ENCODE measurements around the gene GET4. TPM values are rescaled to one million over a fixed set of nuclear protein-coding genes. Genes with fewer than 3 reads are reported as not detected.

The GET4 gene
- total RNA-seq, 1 donor from 2014 or later: 21.6 TPM

DNA sequence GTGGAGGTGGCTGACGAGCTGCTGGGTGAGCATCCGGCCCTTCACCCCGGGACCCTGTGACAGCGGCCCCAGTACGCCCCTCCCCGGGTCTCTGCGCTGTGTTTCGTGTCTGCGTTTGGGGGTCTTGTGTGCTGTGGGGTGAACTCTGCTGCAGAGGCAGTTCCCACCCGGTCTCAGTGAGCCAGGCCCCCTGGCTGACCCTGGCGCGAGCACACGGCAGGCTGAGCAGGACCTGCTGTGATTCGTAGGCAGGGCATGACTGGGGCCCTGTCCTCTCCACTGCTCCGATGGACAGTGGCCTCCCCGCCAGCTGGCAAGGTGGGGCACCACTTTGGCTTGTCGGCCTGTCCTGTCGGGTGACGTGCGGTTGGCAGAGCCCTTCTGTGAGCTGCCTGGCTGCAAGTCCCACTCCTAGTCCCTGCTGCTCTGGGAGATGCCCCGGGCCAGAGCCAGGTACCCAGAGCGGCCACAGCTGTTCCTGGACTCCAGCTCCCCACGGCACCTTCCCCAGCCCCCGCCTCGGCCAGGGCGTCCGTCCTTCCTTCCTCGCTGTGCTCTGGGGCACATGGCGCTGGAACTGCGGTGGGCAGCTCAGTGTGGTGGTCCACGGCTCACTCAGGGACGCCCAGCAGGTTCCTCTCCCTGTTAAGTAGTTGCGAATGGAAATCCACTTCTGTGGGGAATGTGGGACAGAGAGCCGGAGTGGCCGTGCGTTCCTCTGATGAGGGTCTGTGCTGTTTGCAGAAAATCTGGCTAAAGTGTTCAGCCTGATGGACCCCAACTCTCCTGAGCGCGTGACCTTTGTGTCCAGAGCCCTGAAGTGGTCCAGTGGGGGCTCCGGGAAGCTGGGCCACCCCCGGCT lies 10.5 kb downstream of the GET4 start:
- no peak for ATAC-seq

DNA sequence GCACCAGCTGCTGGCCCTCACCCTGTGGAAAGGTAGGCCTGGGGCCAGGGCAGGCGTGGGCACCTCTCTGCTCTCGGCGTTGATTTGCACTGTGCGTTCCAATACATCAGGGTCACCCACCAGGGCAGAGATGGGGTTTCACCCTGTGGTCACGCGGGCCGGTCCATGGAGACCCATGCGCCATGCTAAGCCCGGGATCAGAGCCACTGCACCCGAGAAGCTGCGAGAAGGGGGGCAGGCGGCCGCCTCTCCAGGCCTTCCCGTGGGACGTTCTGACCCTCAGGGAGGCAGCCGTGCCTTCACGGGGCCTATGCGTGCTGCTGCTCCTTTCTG lies 11.1 kb downstream of the GET4 start:
- no peak for ATAC-seq

GRCh38 chr7:888081-889024 lies 12.0 kb downstream of the GET4 start:
- no peak for ATAC-seq

GRCh38 chr7:889025-889390 lies 12.7 kb downstream of the GET4 start:
- ATAC-seq: no peak

DNA sequence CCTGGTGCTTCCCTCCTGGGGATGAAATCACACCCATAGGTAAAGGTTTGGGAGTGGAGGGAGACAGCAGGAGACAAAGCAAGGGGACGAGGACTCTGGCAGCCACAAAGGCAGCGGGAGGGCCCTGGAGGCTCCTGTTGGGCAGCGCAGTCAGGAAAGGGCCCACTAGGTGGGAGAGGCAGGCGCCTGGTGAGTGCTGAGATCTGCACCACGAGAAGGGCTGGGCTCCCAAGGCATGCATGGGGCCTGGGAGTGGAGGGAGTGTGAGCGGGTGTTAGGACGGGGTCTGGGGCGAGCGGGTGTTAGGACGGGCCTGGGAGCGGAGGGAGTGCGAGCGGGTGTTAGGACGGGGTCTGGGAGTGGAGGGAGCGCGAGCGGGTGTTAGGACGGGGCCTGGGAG lies 13.0 kb downstream of the GET4 start:
- no peak for ATAC-seq

DNA sequence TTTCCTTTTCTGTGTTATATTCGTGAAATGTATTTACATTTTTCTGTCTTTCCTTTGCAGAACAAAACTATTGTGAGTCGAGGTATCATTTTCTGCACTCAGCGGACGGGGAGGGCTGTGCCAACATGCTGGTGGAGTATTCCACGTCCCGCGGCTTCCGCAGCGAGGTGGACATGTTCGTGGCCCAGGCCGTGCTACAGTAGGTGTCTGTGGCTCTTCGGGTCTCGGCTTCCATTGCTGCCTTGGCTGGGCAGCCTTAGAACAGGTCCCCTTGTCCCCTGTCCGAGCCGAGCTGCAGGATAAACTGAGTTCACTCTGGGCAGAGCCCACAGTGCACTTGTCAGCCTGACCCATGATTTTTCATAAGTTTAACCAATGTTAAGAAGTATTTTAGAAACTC lies 14.5 kb downstream of the GET4 start:
- no peak for ATAC-seq

DNA sequence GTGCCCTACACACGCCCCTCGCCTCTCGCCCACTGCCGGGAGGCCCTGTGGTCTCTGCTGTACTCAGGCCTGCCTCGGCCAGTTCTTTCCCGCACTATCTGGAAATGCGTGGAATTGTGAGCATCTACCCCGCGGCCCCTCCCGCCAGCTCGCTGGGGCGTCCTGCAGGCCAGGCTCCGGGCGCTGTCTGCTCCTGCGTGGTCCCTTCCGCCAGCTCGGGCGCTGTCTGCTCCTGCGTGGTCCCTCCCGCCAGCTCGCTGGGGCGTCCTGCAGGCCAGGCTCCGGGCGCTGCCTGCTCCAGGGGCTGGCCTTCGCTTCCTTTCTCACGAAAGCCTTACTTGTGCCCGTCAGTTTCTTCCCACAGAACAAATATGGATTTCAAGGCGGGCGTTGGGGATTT lies 14.9 kb downstream of the GET4 start:
- ATAC-seq: no peak

- ATAC-seq: no peak
Observed at GRCh38 chr7:891805-892204, 15.5 kb downstream of the GET4 start.

DNA sequence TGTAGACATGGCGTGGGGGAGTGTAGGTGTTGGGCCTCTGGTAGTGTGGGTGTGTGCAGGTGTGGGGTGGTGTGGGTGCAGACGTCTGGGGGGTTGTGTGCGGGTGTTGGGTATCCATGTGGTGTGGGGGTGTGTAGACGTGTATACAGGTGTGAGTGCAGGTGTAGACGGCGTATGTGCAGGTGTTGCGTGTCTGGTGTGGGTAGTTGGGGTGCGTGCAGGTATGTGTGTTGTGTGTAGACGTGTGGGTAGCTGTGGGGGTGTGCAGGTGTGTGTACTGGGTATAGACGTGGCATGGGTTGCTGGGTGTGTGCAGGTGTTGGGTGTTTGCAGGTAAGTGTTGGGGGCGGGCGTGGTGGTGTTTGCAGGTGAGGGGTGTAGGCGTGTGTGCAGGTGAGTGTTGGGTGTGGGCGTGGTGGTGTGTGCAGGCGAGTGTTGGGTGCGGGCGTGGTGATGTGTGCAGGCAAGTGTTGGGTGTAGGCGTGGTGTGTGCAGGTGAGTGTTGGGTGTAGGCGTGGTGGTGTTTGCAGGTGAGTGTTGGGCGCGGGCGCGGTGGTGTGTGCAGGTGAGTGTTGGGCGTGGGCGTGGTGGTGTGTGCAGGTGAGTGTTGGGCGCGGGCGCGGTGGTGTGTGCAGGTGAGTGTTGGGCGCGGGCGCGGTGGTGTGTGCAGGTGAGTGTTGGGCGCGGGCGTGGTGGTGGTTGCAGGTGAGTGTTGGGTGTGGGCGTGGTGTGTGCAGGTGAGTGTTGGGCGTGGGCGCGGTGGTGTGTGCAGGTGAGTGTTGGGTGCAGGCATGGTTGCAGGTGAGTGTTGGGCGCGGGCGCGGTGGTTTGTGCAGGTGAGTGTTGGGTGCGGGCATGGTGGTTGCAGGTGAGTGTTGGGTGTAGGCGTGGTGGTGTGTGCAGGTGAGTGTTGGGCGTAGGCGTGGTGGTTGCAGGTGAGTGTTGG lies 16.6 kb downstream of the GET4 start:
- ATAC-seq: no peak

- no peak for ATAC-seq
Observed at GRCh38 chr7:893686-894085, 17.3 kb downstream of the GET4 start.

DNA sequence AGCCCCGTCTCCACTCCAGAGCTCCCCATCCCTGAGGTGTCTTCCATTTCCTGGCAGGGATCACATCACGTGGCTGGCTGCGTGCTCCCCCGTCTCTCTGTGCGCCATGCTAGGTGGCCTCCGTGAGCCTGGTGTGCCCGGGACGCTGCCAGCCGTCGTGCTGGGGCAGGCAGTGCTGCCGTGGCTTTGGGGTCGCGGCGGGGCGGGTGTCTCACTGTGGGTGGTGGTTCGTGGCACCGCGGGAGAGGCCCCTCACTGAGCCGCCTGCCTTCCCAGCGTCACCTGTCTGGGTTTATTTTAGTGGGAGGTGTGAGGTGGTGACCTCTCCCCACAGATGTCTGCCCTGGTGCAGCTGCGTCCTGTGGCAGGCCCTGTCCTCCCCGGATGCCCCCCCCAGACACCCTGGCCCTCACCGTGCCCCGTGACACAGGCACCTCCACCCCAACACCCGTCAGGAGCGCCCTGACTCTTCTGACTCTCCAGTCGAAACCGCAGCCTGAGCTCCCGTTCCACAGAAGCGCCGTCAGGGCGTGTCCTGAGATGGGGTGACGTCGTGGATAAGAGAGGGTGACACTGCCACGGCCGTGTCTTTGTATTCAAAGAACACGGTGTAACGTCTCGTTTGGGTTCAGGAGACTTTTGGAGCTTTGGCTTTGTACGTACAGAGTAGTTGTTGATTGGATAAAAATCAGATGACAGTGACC lies 18.0 kb downstream of the GET4 start:
- no peak for ATAC-seq

DNA sequence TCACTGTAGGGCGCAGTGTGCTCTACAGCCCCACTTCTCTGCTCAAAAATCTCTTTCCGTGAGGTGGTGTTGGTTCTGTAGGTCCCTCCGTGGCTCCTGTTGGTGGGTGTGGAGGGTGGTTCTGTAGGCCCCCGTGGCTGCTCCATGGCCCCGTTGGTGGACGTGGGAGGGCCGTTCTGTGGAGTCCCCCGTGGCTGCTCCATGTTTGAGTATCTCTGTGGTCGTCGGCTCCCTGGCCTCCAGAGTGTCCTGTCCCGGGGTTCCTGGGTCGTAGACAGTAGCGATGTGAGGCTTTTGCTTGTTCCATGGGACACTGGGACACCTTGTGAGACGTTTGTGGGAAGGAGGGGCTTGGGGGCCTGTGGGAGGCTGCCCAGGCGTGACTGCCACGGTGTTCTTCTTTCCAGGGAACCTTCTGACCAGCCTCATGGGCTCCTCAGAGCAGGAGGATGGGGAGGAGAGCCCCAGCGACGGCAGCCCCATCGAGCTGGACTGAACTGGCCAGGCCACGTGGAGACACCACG lies 18.6 kb downstream of the GET4 start:
- ATAC-seq: no peak

- ATAC-seq: no peak
Observed at GRCh38 chr7:895451-896052, 19.2 kb downstream of the GET4 start.

DNA sequence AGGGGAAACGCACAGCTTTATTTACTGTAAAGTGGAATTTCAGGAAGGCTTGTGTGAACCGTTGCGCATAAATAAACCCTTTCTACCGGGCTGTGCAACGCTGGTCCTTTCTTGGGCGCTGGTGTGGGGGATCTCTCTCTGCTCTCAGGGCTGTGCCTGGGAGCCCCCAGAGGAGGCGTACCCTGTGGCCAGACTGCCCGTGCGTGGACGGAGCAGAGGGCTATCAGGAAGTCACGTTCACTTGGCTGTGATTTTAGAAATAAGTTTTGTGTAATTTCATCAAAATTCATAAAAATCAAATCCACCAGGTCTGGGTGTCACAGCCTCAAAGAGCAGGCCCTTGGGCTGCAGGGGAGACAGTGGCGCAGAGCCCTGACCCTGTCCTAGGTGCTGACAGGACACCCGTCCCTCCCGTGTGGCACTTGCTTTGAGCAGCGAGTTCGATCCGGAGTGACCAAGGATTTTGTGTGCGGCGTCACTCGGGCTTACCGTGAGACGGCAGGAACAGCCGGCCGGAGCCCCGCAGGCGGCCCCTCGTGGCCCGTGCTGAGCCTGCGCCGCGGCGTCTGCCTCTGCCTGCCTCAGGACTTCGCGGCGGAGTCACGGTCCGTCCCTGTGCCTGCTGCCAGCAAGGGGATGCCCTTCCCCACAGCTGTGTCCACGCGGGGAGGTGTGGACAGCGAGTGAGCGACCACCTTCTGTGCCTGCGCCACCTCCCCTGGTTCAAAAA lies 20.2 kb downstream of the GET4 start:
- no peak for ATAC-seq

DNA sequence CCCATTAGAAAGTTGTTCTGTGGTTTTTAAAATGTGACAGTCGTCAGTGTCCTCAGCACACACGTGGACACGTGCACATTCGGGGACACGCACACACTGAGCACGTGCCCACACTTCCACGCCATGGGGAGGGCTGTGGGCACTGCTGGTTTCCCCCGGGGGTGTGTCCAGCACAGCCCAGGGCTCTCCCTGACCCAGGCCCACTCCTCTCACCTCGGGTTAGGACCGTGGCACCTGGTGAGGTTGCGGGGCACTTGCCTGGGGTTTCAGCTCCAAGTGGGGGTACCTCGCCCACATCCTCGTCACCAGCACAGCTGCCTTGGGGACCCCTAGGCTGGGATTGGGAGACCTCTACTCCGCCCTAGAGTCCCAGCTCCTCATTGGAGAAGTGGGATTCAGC lies 20.7 kb downstream of the GET4 start:
- no peak for ATAC-seq

GRCh38 chr7:897771-898376 lies 21.5 kb downstream of the GET4 start:
- no peak for ATAC-seq

GRCh38 chr7:898460-898854 lies 22.1 kb downstream of the GET4 start:
- ATAC-seq: no peak

GRCh38 chr7:898855-899681 lies 22.7 kb downstream of the GET4 start:
- no peak for ATAC-seq

GRCh38 chr7:899806-900205 lies 23.5 kb downstream of the GET4 start:
- ATAC-seq: no peak
